GM19099 (cell line): ENCODE data around the gene HSPBP1.

Experiments used
- POLR2A ChIP-seq: IDR thresholded peaks from 3 replicates; pipeline ENCODE4 v1.6.1; 2011; ENCODE audit warnings: low read depth; ENCODE audit not compliant: insufficient read length; ENCODE audit errors: extremely low read depth

HSPBP1 gene

GRCh38 chr19:55309448-55309847, 29.5 kb upstream of the HSPBP1 start:
- no peak for TF ChIP-seq POLR2A

GRCh38 chr19:55308281-55308680, 28.4 kb upstream of the HSPBP1 start:
- TF ChIP-seq POLR2A = no peak

- TF ChIP-seq POLR2A = no peak
These were observed 26.8 kb upstream of the HSPBP1 start for GRCh38 chr19:55306712-55307111.

GRCh38 chr19:55305983-55306562, 26.2 kb upstream of the HSPBP1 start:
- no peak for TF ChIP-seq POLR2A

- no peak for TF ChIP-seq POLR2A
These were observed 25.6 kb upstream of the HSPBP1 start for GRCh38 chr19:55305491-55305890.

GRCh38 chr19:55304980-55305379, 25.1 kb upstream of the HSPBP1 start:
- no peak for TF ChIP-seq POLR2A

- TF ChIP-seq POLR2A = no peak
These were observed 24.5 kb upstream of the HSPBP1 start for GRCh38 chr19:55304279-55304978.

- no peak for TF ChIP-seq POLR2A
These were observed 23.6 kb upstream of the HSPBP1 start for GRCh38 chr19:55303477-55303876.

- TF ChIP-seq POLR2A = no peak
These were observed 22.4 kb upstream of the HSPBP1 start for GRCh38 chr19:55302318-55302703.

- no peak for TF ChIP-seq POLR2A
These were observed 21.8 kb upstream of the HSPBP1 start for GRCh38 chr19:55301459-55302317.

GRCh38 chr19:55300886-55301458, 21.1 kb upstream of the HSPBP1 start:
- TF ChIP-seq POLR2A = no peak

- no peak for TF ChIP-seq POLR2A
These were observed 20.1 kb upstream of the HSPBP1 start for GRCh38 chr19:55299991-55300390.

- TF ChIP-seq POLR2A = no peak
These were observed 17.4 kb upstream of the HSPBP1 start for GRCh38 chr19:55297267-55297666.

GRCh38 chr19:55289117-55289796, 9.3 kb upstream of the HSPBP1 start:
- TF ChIP-seq POLR2A = no peak

GRCh38 chr19:55287361-55288079, 7.6 kb upstream of the HSPBP1 start:
- no peak for TF ChIP-seq POLR2A
